DOHH2 (cell line): ENCODE results near the gene CCDC28B.

Experiments
- H3F3A ChIP-seq: fragments of 200-600 bp; sonication (generic), shearing (Covaris generic); 2 replicates; pipeline ENCODE4 v1.6.0; 2016; ENCODE audit warnings: antibody characterized with exemption, mild to moderate bottlenecking; ENCODE audit not compliant: control insufficient read depth, insufficient read depth
- H3K27ac ChIP-seq: fragments of 200-600 bp; sonication (generic); 2 replicates; pipeline ENCODE4 v1.5.1; 2014; ENCODE audit warnings: low read depth, mild to moderate bottlenecking, low read length, moderate library complexity
- H3K27me3 ChIP-seq: fragments of 200-600 bp; sonication (generic); 2 replicates; pipeline ENCODE4 v1.6.1; 2014; ENCODE audit warnings: mild to moderate bottlenecking, low read length, mixed read lengths; ENCODE audit not compliant: control insufficient read depth
- H3K36me3 ChIP-seq: fragments of 200-600 bp; sonication (generic); 2 replicates; pipeline ENCODE4 v1.6.1; 2014; ENCODE audit warnings: mild to moderate bottlenecking, low read length, moderate library complexity, mixed read lengths; ENCODE audit not compliant: control insufficient read depth
- H3K4me1 ChIP-seq: fragments of 200-600 bp; sonication (generic); 2 replicates; pipeline ENCODE4 v1.6.1; 2014; ENCODE audit warnings: mild to moderate bottlenecking, low read length, mixed read lengths; ENCODE audit not compliant: control insufficient read depth
- H3K4me2 ChIP-seq: fragments of 200-600 bp; sonication (generic); 2 replicates; pipeline ENCODE4 v1.6.0; 2014; ENCODE audit warnings: mild to moderate bottlenecking, low read length, moderate library complexity
- H3K4me3 ChIP-seq: fragments of 200-600 bp; sonication (generic); 2 replicates; pipeline ENCODE4 v1.5.1; 2014; ENCODE audit warnings: mild to moderate bottlenecking, low read length, mixed read lengths
- H3K79me2 ChIP-seq: fragments of 200-600 bp; sonication (generic); 2 replicates; pipeline ENCODE4 v1.6.1; 2014; ENCODE audit warnings: mild to moderate bottlenecking, low read length, mixed read lengths; ENCODE audit not compliant: control insufficient read depth
- H3K9me2 ChIP-seq: fragments of 200-600 bp; sonication (generic); replicated peaks from 2 replicates; pipeline ENCODE4 v1.6.1; 2014; ENCODE audit warnings: mild to moderate bottlenecking, low read length, mixed read lengths; ENCODE audit not compliant: control insufficient read depth
- H3K9me3 ChIP-seq: fragments of 200-600 bp; sonication (generic); 2 replicates; pipeline ENCODE4 v1.6.1; 2014; ENCODE audit warnings: antibody characterized with exemption, low read length, mixed read lengths; ENCODE audit not compliant: control insufficient read depth, insufficient read depth
- H4K20me1 ChIP-seq: fragments of 200-600 bp; sonication (generic); 2 replicates; pipeline ENCODE4 v1.6.0; 2014; ENCODE audit warnings: low read depth, mild to moderate bottlenecking, antibody characterized with exemption, low read length, moderate library complexity; ENCODE audit not compliant: control insufficient read depth, insufficient read depth
- EZH2phosphoT487 ChIP-seq: fragments of 200-600 bp; sonication (generic); IDR thresholded peaks from 2 replicates; pipeline ENCODE4 v1.6.1; 2017; ENCODE audit warnings: borderline replicate concordance, mild to moderate bottlenecking, antibody characterized with exemption, low read length, moderate library complexity, mixed read lengths
- TF ChIP-seq, protein P1 (sequence below): fragments of 200-600 bp; sonication (generic); IDR thresholded peaks from one replicate; pipeline ENCODE4 v1.5.1; 2014; ENCODE audit warnings: antibody characterized with exemption, mild to moderate bottlenecking, low read depth, low read length; ENCODE audit not compliant: poor library complexity, severe bottlenecking

Gene CCDC28B

DNA sequence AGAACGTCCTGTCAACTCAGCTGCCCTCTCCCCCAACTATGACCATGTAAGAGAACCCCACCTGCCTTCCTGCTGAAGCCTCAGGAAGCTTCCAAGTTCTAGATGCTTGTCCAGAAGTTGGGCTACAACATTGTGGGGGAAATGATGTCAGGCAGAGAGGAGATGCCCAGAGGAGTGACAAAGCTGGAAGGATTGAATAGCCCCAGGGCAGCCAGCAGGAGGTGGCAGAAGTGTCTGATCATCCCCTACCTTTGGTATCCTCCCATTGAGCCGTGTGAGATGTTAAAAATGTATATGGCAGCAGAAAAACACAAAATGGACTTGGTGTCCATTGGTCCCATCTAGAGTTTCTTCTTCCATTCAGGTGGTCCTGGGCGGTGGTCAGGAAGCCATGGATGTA is 28.4 kb downstream of the CCDC28B start:
- H3K27ac ChIP-seq, result no peak overlapping the region
- H4K20me1 ChIP-seq, result no peaks in the 10 kb centered on the region
- peaks cover 4% of the 10 kb centered on the region for H3K4me1 ChIP-seq
- TF ChIP-seq, protein P1, sequence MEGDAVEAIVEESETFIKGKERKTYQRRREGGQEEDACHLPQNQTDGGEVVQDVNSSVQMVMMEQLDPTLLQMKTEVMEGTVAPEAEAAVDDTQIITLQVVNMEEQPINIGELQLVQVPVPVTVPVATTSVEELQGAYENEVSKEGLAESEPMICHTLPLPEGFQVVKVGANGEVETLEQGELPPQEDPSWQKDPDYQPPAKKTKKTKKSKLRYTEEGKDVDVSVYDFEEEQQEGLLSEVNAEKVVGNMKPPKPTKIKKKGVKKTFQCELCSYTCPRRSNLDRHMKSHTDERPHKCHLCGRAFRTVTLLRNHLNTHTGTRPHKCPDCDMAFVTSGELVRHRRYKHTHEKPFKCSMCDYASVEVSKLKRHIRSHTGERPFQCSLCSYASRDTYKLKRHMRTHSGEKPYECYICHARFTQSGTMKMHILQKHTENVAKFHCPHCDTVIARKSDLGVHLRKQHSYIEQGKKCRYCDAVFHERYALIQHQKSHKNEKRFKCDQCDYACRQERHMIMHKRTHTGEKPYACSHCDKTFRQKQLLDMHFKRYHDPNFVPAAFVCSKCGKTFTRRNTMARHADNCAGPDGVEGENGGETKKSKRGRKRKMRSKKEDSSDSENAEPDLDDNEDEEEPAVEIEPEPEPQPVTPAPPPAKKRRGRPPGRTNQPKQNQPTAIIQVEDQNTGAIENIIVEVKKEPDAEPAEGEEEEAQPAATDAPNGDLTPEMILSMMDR, result no peak
- no peak for TF ChIP-seq EZH2phosphoT487
- no peak overlapping the region for H3K4me3 ChIP-seq
- peaks cover 73% of the 10 kb centered on the region for H3K36me3 ChIP-seq
- peaks cover 11% of the 10 kb centered on the region for H3F3A ChIP-seq
- no peak overlapping the region for H3K4me2 ChIP-seq
- H3K9me2 ChIP-seq, result no peaks in the 10 kb centered on the region
- H3K79me2 ChIP-seq, result peaks cover 11% of the 10 kb centered on the region
- H3K27me3 ChIP-seq, result no peaks in the 10 kb centered on the region
- H3K9me3 ChIP-seq, result no peaks in the 10 kb centered on the region

DNA sequence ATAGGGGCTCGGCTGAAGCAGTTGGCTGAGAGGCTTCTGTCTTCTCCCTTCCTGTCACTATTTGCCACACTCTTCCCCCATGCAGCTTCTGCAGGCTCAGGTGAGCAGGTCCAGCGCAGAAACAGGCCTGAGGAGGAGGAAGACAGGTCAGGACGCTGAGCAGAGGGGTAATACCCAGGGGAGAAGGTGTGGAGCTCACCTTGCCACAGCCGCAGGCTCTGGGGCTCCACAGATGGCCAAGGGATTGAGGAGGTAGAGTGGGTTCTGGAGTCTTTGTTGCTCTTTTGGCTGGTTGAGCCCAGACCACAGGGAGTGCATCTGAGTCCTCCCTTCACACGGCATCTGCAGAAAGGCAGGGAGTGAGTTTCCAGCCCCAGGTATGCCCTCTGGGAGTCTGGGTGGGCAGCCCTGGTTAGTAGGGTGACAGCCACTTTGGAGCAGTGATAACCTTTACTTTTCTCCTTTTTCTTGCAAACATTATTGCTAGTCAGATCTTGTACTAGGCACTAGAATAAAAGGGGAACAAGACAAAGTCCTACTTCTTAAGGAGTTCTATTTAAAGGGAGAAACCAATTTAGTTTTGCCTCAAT is 31.5 kb downstream of the CCDC28B start:
- Histone ChIP-seq H3K36me3 (peaks cover 62% of the 10 kb centered on the region), H3K27ac (no peak overlapping the region), H3F3A (peaks cover 14% of the 10 kb centered on the region)

DNA sequence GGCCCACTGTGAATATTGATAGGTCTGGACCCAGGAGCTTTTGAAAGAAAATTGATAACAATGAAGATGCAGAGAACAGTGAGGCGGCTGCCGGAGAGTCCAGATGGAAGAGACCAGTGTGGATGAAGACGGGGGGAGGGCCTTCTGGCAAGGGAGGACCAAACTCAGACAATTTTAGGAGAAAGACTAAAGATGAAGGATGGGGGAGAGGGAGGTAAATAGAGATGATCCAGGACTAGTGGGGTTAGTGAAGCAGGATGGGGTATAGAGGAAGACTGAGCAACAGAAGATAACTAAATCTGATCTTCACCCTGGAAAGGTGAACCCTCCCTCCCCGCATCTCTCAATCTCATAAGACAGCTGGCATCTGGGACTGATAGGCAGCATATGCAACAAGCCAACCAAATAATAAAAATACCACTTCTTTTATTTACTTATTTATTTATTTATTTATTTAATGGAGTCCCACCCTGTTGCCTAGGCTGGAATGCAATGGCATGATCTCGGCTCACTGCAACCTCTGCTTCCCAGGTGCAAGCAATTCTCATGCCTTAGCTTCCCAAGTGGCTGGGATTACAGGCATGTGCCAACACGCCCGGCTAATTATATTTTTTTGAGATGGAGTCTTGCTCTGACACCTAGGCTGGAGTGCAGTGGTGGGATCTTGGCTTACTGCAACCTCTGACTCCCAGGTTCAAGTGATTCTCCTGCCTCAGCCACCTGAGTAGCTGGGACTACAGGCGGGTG is 32.3 kb downstream of the CCDC28B start:
- H3F3A ChIP-seq, result peaks cover 14% of the 10 kb centered on the region
- H4K20me1 ChIP-seq, result no peaks in the 10 kb centered on the region
- H3K9me3 ChIP-seq, result no peaks in the 10 kb centered on the region
- no peaks in the 10 kb centered on the region for H3K79me2 ChIP-seq
- no peak overlapping the region for H3K4me2 ChIP-seq
- peaks cover 57% of the 10 kb centered on the region for H3K36me3 ChIP-seq
- no peaks in the 10 kb centered on the region for H3K9me2 ChIP-seq
- no peak overlapping the region for H3K27ac ChIP-seq
- no peak for TF ChIP-seq EZH2phosphoT487
- TF ChIP-seq, protein P1, result no peak
- no peaks in the 10 kb centered on the region for H3K4me1 ChIP-seq
- H3K27me3 ChIP-seq, result no peaks in the 10 kb centered on the region
- no peak overlapping the region for H3K4me3 ChIP-seq

More for the DNA sequence above, 31.5 kb downstream of the CCDC28B start:
- Histone ChIP-seq H3K9me3 (no peaks in the 10 kb centered on the region), H3K9me2 (no peaks in the 10 kb centered on the region), H3K4me2 (no peak overlapping the region), H3K4me3 (no peak overlapping the region), H3K79me2 (no peaks in the 10 kb centered on the region; the same call in 1 of the 2 replicates), H4K20me1 (no peaks in the 10 kb centered on the region), H3K27me3 (no peaks in the 10 kb centered on the region), H3K4me1 (no peaks in the 10 kb centered on the region)
- no peak for TF ChIP-seq EZH2phosphoT487

DNA sequence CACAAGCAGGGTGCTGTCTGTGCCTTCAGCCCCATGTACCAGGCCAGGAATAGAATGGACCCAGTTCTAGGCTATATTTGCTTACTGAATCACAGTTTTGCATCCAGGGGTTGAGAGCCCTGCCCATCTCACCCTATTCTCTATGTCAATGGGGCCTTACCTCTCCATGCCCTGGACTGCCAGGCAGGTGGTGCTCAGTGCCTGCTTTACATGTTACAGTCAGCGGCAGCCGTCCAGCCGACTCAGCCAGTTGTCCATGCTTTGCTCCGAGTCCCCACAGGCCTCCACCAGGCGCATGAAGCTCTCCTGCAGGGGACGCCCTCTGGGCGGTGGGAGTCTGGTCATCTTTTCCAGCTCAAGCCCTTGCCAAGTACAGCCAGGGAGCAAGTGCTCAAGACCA is 34.4 kb downstream of the CCDC28B start:
- no peaks in the 10 kb centered on the region for H3K9me2 ChIP-seq
- no peaks in the 10 kb centered on the region for H4K20me1 ChIP-seq
- TF ChIP-seq, protein P1, result no peak
- no peak for TF ChIP-seq EZH2phosphoT487
- no peaks in the 10 kb centered on the region for H3K9me3 ChIP-seq
- peaks cover 39% of the 10 kb centered on the region for H3K36me3 ChIP-seq
- H3K79me2 ChIP-seq, result no peaks in the 10 kb centered on the region
- peaks cover under 1% of the 10 kb centered on the region for H3K4me1 ChIP-seq
- no peak overlapping the region for H3K27ac ChIP-seq
- no peak overlapping the region for H3K4me2 ChIP-seq
- H3K4me3 ChIP-seq, result no peak overlapping the region
- H3F3A ChIP-seq, result peaks cover 22% of the 10 kb centered on the region
- H3K27me3 ChIP-seq, result no peaks in the 10 kb centered on the region
